GM12892 (cell line): ENCODE measurements around the gene CDH2.

Experiments used
- POLR2A ChIP-seq: IDR thresholded peaks from 2 replicates; pipeline ENCODE4 v1.6.1; 2011; ENCODE audit warnings: low read depth, low read length, control low read depth
- TAF1 ChIP-seq: IDR thresholded peaks from 2 replicates; pipeline ENCODE4 v1.6.1; 2011; ENCODE audit warnings: low read depth, mild to moderate bottlenecking, control low read depth, low read length, borderline replicate concordance

- TF ChIP-seq POLR2A: no peak
- TF ChIP-seq TAF1: no peak
Observed at GRCh38 chr18:28152754-28153153, 24.2 kb downstream of the CDH2 start.
